NCI-H2081 treated with DMSO at 0.1 percent for 48 hours (cell line): Measurements from ENCODE around the gene ABCB8.

Experiments
- DNase-seq: peaks from one replicate; lab custom pipeline; 2025; lab: John Stamatoyannopoulos, UW

The ABCB8 gene

DNA sequence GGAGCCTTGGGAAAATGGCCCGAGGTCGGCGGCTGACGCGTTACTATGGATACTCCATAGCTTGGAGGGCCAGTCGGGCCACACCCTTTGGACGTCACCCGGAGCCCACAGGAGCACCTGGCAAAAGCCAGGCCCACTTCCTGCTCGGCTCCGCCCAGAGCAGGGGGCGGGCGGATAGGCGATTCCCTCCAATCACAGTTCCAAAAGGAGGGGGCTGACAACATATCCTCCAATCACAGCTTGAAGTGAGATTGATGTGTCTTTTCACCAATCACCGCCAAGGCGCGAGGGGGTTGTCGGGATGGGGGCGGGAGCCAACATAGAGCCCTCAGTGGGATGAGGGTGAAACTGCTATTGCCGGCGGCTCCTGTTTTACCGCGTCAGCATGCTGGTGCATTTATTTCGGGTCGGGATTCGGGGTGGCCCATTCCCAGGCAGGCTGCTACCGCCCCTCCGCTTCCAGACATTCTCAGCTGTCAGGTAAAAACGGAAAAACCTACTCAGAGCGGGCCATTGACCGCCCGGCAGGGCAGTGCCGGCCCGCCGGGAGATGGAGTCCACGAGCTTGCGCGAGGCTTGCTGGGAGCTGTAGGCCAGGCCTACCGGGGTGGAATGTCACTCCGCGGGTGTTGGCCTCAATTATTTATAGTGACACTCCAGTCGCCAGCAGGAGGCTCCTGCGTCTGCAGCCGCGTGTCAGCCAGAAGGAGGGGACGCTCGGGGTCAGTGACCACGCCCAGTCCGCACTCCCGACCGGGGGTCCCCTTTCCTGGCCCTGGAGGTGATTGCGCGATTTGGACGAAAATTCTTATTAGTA is at the start of gene ABCB8:
Gene ABCB8 (plus strand): TSS at position 320 of the 817 bp plus-strand sequence. CDS start 66 bp downstream, at position 386.
- DNase-seq = peak; percentile 98

DNA sequence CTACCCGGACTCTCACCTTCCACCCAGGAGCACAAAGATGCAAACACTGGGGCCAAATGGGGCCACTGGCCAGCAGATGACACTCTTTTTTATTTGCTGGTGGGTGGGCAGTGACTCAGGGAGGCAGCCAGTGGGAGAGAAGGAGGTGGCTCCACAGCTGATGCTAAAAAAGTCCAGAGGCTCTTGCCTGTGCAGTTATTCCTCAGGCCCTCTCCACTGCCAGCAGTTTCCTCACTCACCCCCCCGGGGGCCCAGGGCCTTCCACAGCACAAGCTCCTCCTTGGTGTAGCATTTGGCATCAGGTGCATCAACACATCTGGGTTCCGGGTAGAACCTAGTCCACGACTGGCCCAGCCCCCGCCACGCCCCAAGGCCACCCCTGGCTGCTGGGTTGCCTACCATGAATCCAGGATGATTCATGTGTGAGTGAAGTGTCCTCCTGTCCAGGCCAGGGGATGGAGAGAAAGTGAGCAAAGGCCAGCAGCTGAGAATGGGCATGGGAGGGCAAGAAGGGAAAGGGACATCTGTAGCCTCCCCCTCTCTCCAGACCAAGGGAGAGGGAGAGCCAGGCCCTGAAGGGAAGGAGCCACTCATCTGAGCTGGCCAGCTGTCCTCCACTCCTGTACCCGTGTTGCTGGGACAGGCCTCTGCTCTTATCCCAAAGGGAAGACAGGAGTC is 48.4 kb upstream of the ABCB8 start:
- DNase-seq = no peak

DNA sequence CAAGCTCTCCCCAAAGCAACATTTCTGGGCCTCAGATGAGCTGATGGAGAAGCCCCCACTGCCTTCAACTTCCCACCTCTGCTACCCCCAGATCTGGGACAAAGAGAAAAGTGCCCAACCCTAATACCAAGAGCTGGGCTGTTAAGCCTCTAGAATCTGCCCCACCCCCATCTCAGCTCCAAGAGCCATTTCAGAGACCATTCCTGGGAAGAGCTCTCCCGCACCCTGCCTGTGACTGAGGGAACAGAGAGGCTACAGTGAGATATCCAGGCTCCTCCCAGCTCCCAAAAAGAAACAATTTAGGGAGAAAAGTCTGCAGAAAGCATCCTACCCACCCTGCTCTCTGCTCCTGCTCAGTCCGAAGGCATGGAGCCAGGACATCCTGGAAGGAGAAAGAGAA is 47.6 kb upstream of the ABCB8 start:
- DNase-seq = no peak

DNA sequence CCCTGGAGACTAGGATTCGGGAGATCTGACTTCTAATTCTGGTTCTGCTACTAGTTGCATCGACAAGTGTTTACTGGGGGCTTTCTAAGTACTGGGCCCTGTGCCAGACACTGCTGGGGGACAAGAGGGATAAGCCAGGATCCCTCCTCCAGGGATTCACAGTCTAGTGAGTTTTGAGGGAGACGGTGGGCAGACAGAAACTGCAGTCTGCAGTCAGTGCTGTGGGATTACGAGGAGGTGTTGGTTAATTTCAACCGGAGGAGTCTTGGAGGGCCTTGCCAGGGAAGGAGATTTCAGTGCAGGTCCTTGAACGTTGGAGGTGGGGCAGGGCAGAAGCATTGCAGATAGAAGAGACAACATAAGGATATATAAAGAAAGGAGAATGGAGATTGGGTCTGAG is 46.6 kb upstream of the ABCB8 start:
- DNase-seq = no peak

DNA sequence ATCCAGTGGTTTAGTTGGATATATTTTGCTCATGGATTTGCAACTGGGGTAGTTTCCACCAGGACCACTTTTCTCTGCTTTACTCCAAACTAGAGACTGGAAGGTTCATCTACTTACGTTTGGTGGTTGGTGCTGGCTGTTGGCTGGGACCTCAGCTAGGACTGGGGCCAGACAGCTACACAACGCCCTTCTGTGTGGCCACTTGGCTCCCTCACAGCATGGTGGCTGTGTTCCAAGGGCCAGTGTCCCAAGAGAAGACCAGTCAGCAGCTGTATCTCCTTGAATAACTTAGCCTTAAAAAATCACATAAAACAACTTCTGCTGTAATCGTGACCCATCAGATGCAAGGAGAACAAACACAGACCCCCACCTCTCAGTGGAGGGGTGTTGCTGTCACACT is 45.9 kb upstream of the ABCB8 start:
- DNase-seq = no peak

DNA sequence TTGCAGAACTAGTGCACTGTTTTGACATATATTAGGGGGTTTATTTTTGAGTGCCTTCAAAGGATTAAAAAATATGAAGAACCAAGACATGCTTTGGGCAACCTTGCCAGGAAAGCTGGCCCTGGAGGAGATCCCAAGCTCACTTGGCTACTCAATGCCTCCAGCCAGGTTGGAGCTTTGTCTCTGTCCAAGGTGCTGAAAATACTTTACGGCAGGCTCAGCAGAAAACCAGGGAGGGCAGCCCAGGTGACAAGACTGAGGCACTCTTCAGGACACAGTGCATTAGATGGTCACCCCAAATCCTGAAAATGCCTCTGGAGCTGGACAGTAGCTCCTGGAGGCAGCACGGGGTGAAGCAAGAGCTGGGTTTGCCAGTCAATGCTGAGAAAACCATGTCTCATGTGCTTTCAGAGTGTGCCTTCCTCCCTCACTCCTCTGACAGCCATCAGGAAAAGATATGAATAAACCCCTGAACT is 44.3 kb upstream of the ABCB8 start:
- no peak for DNase-seq

DNA sequence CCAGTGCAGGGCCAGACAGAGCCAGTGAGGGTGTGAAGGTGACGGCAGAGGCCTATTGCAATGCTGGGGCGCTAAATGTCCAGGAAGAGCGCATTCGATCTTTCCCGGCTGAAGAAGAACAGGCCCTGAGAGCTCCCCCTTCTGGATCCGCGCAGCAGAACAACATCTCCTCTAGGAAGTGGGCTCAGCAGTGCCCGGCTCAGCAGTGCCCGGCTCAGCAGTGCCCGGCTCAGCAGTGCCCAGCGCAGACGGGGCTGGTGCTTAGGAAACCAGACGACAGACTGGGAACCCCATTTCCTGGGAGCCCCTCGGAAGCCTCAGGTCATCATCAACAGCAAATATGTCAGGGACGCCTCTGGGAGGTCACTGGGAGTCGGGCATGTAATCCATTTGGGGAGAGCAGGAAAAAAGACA is 42.1 kb upstream of the ABCB8 start:
- DNase-seq = no peak

DNA sequence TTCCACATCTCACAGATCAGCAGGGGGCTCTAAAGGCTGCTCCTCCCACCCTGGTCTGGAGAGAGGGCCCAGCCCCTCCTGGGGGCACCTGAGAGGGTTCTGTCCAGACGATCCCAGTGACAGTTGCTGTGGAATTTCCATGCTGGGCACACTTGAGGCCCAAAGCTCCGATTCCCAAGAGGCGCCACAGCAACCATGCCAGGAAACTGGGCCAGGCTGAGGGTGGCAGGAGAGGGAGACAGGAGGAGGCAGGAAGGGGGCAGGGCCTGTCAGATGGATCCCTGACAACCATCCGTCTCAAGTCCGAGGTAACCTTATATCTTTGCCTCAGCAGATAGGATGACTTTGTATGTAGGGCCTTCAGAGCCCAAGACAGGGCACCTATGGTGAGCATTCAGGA is 41.7 kb upstream of the ABCB8 start:
- no peak for DNase-seq

DNA sequence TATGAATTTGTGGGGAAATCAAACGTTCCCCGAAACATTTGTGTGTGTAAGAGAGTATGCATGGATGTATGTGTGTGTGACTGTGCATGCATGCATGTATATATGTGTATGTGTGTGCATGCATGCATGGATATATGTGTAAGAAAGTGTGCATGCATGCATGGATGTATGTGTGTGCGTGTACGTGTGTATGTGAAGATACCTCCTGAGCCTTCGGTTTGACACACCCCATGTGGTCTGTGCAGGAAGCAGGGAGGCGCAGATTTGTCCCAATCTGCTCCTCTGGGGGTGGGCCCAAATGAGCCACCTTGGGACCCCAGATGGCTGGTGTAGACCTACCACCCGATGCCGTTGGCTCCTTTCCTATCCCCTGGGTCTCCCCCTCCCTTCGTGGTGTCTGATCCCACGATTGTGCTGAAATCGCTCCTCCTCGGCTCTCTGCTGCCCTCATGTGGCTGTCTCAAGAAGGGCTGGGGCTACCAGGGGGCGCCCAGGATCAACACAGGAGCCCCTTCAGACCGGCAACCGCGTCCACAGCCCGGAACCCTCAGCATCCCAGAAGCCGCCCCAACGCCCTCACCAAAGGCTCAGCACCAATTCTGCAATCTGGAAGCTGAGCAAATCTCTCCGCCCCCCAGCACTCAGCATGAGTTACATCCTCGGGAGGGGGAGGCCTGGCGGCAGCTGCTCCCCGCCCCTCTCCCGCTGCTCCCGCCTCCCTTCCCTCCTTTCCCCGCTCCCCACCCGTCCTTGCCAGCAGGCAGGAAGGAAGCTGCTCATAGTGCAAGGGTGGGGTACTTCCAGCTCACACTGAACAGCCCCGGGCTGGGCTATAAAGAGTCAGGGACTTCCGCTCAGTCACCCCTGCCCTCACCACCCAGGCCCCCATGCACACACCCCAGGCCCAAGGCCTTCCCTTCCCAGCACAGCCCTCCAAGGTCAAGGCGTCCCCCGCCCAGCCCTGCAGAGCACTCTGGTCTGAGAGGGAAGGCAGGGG is 39.7 kb upstream of the ABCB8 start:
- DNase-seq = peak; percentile 41

DNA sequence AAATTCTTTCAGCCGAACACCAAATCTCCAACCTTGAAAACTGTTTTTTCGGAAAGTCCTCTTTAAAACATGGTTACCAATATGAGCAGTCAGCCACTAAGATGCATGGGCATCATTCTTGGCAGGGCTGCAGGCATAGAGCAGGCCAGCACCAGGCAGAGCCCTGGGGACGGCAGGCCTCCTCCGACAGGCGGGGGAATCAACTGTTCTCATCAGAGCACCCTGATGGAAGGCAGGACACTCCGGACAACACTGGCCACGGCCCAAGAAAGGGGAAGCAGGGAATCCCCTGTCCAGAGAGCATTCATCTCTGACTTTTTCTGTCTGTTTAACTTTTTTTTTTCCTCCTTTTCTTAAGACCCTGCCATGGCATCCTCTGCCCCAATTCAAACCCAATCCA is 38.8 kb upstream of the ABCB8 start:
- no peak for DNase-seq

DNA sequence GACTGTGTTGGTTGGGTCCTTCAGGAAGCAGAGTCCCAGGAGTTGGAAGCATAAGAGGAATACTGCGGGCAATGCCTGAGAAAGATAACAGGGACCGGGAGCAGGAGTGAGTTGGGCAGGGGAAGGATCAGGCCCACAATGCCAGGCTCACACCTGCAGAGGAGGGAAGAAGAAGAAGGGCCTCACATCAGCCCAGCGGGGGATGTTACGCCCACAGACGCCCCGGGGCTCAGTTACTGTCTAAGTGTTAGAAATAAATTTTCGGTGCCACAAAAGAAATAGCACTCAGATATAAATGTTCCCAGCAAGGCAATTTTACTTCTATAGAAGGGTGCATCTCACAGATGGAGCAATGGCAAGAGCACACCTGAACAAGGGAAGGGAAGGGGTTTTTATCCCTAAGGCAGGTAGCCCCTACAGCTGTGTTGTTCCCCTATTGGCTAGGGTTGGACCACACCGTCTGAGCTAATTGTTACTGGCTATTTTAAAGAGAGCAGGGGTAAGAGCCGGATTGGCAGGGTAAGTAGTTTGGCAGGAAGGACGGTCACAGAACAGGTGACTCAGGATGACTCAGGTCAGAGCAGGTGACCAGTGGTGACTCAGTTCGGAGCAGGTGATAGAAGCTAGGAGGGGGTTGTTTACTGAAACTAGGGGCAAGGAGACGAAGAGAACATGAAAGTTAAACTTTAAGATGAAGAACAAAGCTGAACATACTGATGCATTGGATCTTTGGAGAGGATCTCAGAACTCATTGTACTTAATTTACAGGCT is 37.6 kb upstream of the ABCB8 start, which contains the start of gene NOS3:
Gene NOS3 (plus strand): TSS at position 602 of the 771 bp plus-strand sequence. CDS start 2,787 bp downstream, outside the sequence.
- no peak for DNase-seq

DNA sequence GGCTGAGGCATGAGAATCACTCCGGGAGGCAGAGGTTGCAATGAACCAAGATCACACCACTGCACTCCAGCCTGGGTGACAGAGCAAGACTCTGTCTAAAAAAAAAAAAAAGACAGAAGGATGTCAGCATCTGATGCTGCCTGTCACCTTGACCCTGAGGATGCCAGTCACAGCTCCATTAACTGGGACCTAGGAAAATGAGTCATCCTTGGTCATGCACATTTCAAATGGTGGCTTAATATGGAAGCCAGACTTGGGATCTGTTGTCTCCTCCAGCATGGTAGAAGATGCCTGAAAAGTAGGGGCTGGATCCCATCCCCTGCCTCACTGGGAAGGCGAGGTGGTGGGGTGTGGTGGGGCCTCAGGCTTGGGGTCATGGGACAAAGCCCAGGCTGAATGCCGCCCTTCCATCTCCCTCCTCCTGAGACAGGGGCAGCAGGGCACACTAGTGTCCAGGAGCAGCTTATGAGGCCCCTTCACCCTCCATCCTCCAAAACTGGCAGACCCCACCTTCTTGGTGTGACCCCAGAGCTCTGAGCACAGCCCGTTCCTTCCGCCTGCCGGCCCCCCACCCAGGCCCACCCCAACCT is 36.1 kb upstream of the ABCB8 start:
- no peak for DNase-seq

DNA sequence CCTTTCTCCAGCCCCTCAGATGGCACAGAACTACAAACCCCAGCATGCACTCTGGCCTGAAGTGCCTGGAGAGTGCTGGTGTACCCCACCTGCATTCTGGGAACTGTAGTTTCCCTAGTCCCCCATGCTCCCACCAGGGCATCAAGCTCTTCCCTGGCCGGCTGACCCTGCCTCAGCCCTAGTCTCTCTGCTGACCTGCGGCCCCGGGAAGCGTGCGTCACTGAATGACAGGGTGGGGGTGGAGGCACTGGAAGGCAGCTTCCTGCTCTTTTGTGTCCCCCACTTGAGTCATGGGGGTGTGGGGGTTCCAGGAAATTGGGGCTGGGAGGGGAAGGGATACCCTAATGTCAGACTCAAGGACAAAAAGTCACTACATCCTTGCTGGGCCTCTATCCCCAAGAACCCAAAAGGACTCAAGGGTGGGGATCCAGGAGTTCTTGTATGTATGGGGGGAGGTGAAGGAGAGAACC is 35.4 kb upstream of the ABCB8 start:
- DNase-seq = no peak

DNA sequence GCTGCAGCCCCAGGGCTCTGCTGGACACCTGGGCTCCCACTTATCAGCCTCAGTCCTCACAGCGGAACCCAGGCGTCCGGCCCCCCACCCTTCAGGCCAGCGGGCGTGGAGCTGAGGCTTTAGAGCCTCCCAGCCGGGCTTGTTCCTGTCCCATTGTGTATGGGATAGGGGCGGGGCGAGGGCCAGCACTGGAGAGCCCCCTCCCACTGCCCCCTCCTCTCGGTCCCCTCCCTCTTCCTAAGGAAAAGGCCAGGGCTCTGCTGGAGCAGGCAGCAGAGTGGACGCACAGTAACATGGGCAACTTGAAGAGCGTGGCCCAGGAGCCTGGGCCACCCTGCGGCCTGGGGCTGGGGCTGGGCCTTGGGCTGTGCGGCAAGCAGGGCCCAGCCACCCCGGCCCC is 34.7 kb upstream of the ABCB8 start:
- DNase-seq = no peak

DNA sequence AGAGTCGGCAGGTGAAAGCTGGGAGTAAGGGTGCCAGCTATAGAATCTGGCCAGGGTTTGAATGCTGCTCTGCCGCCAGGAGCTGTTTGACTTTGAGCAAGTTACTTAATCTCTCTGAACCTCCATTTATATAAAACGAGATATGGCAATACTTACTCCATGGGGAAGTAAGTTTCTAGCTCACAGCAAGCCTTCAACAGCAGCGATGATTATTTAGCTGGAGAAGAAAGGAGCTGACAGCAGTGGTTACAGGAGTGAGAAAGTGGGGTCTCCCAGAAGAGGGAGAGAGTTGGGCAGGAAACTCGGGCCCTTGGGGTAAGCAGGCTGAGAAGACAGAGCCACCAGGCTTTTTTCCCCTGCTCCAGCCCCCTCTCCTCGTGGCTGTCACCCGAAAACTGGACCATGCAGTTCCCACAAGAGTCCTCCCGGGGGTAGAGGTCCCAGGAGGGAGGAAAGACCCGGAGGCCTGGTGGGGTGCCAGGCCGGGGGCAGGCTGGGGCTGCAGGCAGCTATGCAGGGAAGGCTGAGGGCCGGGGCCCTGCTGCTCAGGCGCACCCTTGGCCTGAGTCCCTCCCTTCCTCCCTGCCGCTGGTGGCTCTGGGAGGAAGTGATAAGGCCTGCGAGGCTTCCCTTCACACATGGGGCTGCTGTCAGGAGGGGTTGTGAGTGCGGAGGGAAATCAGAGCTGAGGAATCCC is 34.0 kb upstream of the ABCB8 start:
- no peak for DNase-seq

DNA sequence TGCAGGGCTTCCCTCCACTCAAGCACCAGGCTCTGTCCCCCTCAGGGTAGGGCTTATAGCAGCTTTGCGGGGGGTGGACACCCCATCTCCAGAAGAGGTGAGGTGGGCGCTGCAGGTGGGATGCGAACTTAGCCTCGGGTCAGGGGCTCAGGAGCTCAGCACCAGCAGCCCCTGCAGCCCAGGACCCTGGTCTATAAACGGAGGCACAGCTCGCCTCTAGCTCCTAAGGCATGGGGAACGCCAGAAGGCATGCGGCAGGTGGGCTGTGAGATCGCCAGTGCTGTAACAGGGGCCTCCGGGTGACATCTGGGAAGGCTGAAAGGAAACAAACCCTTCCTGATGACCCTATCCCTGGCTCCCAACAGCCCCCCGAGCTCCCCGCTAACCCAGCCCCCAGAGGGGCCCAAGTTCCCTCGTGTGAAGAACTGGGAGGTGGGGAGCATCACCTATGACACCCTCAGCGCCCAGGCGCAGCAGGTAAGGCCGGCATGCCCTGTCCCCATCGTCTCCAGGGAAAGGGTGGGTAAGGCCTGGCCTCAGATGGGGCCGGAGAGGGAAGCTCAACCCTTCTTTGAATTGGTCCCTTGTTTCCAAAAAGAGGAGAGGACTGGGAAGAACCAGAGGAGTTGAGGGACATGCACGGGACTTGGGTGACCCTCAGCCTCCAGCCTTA is 33.3 kb upstream of the ABCB8 start:
- no peak for DNase-seq

DNA sequence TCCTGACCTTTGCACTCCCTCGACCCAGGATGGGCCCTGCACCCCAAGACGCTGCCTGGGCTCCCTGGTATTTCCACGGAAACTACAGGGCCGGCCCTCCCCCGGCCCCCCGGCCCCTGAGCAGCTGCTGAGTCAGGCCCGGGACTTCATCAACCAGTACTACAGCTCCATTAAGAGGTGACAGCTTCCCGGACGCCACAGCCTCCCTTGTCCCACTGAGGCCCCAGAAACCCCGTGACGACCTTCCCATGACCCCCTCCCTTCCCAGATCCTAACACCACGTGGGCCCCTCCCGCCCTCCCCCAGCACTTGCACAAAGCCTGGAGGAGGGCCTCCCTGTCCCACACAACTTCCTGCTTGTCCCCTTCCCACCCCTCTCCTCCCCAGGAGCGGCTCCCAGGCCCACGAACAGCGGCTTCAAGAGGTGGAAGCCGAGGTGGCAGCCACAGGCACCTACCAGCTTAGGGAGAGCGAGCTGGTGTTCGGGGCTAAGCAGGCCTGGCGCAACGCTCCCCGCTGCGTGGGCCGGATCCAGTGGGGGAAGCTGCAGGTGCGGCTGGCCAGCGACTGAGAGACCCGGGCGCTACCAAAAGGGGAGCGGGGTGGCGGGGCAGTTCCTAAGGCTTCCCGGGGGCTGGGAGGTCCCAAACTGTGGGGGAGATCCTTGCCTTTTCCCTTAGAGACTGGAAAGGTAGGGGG is 31.7 kb upstream of the ABCB8 start:
- no peak for DNase-seq

DNA sequence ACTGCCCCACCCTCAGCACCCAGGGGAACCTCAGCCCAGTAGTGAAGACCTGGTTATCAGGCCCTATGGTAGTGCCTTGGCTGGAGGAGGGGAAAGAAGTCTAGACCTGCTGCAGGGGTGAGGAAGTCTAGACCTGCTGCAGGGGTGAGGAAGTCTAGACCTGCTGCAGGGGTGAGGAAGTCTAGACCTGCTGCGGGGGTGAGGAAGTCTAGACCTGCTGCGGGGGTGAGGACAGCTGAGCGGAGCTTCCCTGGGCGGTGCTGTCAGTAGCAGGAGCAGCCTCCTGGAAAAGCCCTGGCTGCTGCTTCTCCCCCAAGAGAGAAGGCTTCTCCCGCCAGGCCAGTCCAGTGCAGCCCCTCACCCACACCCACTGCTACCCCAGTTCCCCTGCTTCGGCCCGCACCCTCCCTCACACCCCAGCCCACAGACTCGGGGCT is 31.2 kb upstream of the ABCB8 start:
- DNase-seq = no peak

DNA sequence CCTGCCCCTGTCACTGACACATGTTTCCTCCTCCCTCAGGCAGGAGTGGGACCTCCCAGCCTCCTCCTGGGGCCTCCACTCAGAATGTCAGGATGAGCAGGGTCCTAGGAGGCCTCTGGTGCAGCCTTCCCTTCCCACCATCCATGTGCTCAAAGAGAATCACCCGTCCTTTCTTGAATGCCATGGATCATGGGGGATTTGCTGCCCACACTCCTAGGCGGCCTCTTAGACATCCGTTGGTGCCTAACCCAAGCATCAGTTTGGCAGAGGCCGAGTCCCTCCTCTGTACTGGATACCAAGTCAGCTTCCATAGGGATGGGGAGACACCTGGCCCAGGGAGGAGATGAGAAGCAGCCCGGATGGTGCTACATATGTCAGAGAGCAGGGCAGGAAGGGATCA is 30.4 kb upstream of the ABCB8 start:
- no peak for DNase-seq
